Stimulated activated CD4-positive, alpha-beta T cell treated with anti-CD3 and anti-CD28 coated beads, Interleukin-1b, Interleukin-23, amount 100 ng/mL, for 24 hours (primary cell): ENCODE measurements around the gene NYNRIN.
"Not testable (repeated sequence)": the region's sequence is repeated elsewhere in the genome, so short reads cannot be mapped to it uniquely, and the experiment has no call there.

Source experiments
- DNase-seq, 4 experiments: peaks; one replicate each; pipeline ENCODE4 v3.0.0-alpha.2; 2020; ENCODE audit warnings: low read depth in 4 of 4, low spot score in 1 of 4

The NYNRIN gene

GRCh38 chr14:24369907-24370687 is 28.7 kb upstream of the NYNRIN start:
- no peak for DNase-seq

- no peak for DNase-seq
These were observed 28.1 kb upstream of the NYNRIN start for GRCh38 chr14:24370748-24371147.

GRCh38 chr14:24371605-24372004 is 27.2 kb upstream of the NYNRIN start:
- not testable (repeated sequence) for DNase-seq

GRCh38 chr14:24372701-24373416 is 25.9 kb upstream of the NYNRIN start:
- no peak for DNase-seq

- no peak for DNase-seq
These were observed 22.2 kb upstream of the NYNRIN start for GRCh38 chr14:24376448-24377070.

- no peak for DNase-seq
These were observed 21.7 kb upstream of the NYNRIN start for GRCh38 chr14:24377126-24377525.

GRCh38 chr14:24377657-24378056 is 21.1 kb upstream of the NYNRIN start:
- no peak for DNase-seq

- no peak for DNase-seq
These were observed 20.5 kb upstream of the NYNRIN start for GRCh38 chr14:24378327-24378726.

- DNase-seq: no peak
These were observed 19.6 kb upstream of the NYNRIN start for GRCh38 chr14:24378981-24379906.

GRCh38 chr14:24379907-24380730 is 18.7 kb upstream of the NYNRIN start:
- no peak for DNase-seq

- no peak for DNase-seq
These were observed 17.3 kb upstream of the NYNRIN start for GRCh38 chr14:24381363-24382063.

GRCh38 chr14:24382064-24382371 is 16.8 kb upstream of the NYNRIN start:
- no peak for DNase-seq

- DNase-seq: no peak
These were observed 14.6 kb upstream of the NYNRIN start for GRCh38 chr14:24384169-24384568.

- DNase-seq: no peak
These were observed 13.3 kb upstream of the NYNRIN start for GRCh38 chr14:24385524-24385923.

- DNase-seq: no peak
These were observed 11.8 kb upstream of the NYNRIN start for GRCh38 chr14:24387009-24387345.

- DNase-seq: not testable (repeated sequence)
These were observed 11.2 kb upstream of the NYNRIN start for GRCh38 chr14:24387579-24387978.

- DNase-seq: no peak
These were observed 10.2 kb upstream of the NYNRIN start for GRCh38 chr14:24388474-24389179.

GRCh38 chr14:24389226-24389848 is 9.5 kb upstream of the NYNRIN start:
- DNase-seq: no peak
